Karpas-422 (cell line): ENCODE measurements around the gene C14orf180. TPM values are rescaled to one million over a fixed set of nuclear protein-coding genes. Genes with fewer than 3 reads are reported as not detected.

ENCODE experiments used
- DNase-seq: peaks from one replicate; pipeline ENCODE4 v3.0.0-alpha.2; 2015
- H2AFZ ChIP-seq: fragments of 200-600 bp; sonication (generic); 2 replicates; pipeline ENCODE4 v1.6.1; 2014; ENCODE audit warnings: antibody characterized with exemption, low read length, mixed read lengths
- H3K27ac ChIP-seq: fragments of 200-600 bp; sonication (generic); 2 replicates; pipeline ENCODE4 v1.5.1; 2014; ENCODE audit warnings: mild to moderate bottlenecking, low read length, moderate library complexity
- H3K27me3 ChIP-seq: fragments of 200-600 bp; sonication (generic); 2 replicates; pipeline ENCODE4 v1.6.1; 2014; ENCODE audit warnings: low read length, mixed read lengths
- H3K36me3 ChIP-seq: fragments of 200-600 bp; sonication (generic); 2 replicates; pipeline ENCODE4 v1.6.1; 2014; ENCODE audit warnings: low read length, mixed read lengths; ENCODE audit not compliant: insufficient read depth
- H3K4me1 ChIP-seq: fragments of 200-600 bp; sonication (generic); 2 replicates; pipeline ENCODE4 v1.6.1; 2014; ENCODE audit warnings: mild to moderate bottlenecking, low read length, mixed read lengths
- H3K4me2 ChIP-seq: fragments of 200-600 bp; sonication (generic); 2 replicates; pipeline ENCODE4 v1.6.1; 2014; ENCODE audit warnings: low read length, low read depth, mild to moderate bottlenecking; ENCODE audit not compliant: poor library complexity, severe bottlenecking
- H3K4me3 ChIP-seq: fragments of 200-600 bp; sonication (generic); 2 replicates; pipeline ENCODE4 v1.5.1; 2014; ENCODE audit warnings: mild to moderate bottlenecking, antibody characterized with exemption, low read length, mixed read lengths
- H3K79me2 ChIP-seq: fragments of 200-600 bp; sonication (generic); 2 replicates; pipeline ENCODE4 v1.6.1; 2014; ENCODE audit warnings: mild to moderate bottlenecking, low read length, mixed read lengths
- H3K9ac ChIP-seq: fragments of 200-600 bp; sonication (generic); 2 replicates; pipeline ENCODE4 v1.6.0; 2014; ENCODE audit warnings: low read length
- H3K9me2 ChIP-seq: fragments of 200-600 bp; sonication (generic), shearing (Covaris generic); replicated peaks from 2 replicates; pipeline ENCODE4 v1.6.0; 2014; ENCODE audit warnings: mild to moderate bottlenecking, low read length, moderate library complexity; ENCODE audit not compliant: insufficient read depth
- H3K9me3 ChIP-seq: fragments of 300-700, 200-600 bp; sonication (generic); 2 replicates; pipeline ENCODE4 v1.6.1; 2014; ENCODE audit warnings: low read length, mixed read lengths
- H4K20me1 ChIP-seq: fragments of 200-600 bp; sonication (generic); 2 replicates; pipeline ENCODE4 v1.6.1; 2014; ENCODE audit warnings: mild to moderate bottlenecking, antibody characterized with exemption, low read length, low read depth; ENCODE audit not compliant: insufficient read depth
- total RNA-seq: library from RNA; depleted of rRNA; stranded (reverse); fragments of >200 nt; shearing (Covaris generic); gene quantifications from 2 replicates; pipeline ENCODE4 v1.2.3, GENCODE V29; 2014; ENCODE audit warnings: low replicate concordance

C14orf180 gene
- total RNA-seq, 1 experiment from 2014 or later = not detected

GRCh38 chr14:104562606-104563005 lies 17.0 kb upstream of the C14orf180 start:
- Histone ChIP-seq H3K9me3 (no peaks in the 10 kb centered on the region), H4K20me1 (no peaks in the 10 kb centered on the region; the same call in 1 of the 2 replicates), H3K9ac (peak overlapping the region; percentile 80), H2AFZ (no peak overlapping the region), H3K36me3 (no peaks in the 10 kb centered on the region; the same call in 1 of the 2 replicates), H3K4me2 (peak overlapping the region; percentile 69), H3K27ac (peak overlapping the region; percentile 96), H3K9me2 (no peaks in the 10 kb centered on the region), H3K4me3 (peak overlapping the region; percentile 47), H3K27me3 (no peaks in the 10 kb centered on the region), H3K79me2 (peaks cover 11% of the 10 kb centered on the region), H3K4me1 (peaks cover 76% of the 10 kb centered on the region)
- DNase-seq = peak; percentile 77

- Histone ChIP-seq H3K36me3 (no peaks in the 10 kb centered on the region), H3K4me1 (peaks cover 69% of the 10 kb centered on the region), H3K9ac (peak overlapping the region; percentile 64), H3K4me2 (peak overlapping the region; percentile 54), H3K79me2 (peaks cover 4% of the 10 kb centered on the region), H3K4me3 (peak overlapping the region; percentile 13; the same call in 1 of the 2 replicates), H2AFZ (no peak overlapping the region), H3K9me2 (no peaks in the 10 kb centered on the region), H3K9me3 (no peaks in the 10 kb centered on the region), H3K27ac (peak overlapping the region; percentile 96), H3K27me3 (no peaks in the 10 kb centered on the region), H4K20me1 (no peaks in the 10 kb centered on the region; the same call in 1 of the 2 replicates)
- DNase-seq = peak; percentile 93
Observed at GRCh38 chr14:104563191-104563741, 16.3 kb upstream of the C14orf180 start.

GRCh38 chr14:104563742-104564615 lies 15.6 kb upstream of the C14orf180 start:
- no peaks in the 10 kb centered on the region for H3K9me2 ChIP-seq
- no peaks in the 10 kb centered on the region; the same call in 1 of the 2 replicates for H4K20me1 ChIP-seq
- DNase-seq = peak; percentile 94
- peak overlapping the region; percentile 64 for H3K9ac ChIP-seq
- H3K4me3 ChIP-seq = peak overlapping the region; percentile 13; the same call in 1 of the 2 replicates
- H3K9me3 ChIP-seq = no peaks in the 10 kb centered on the region
- no peaks in the 10 kb centered on the region for H3K79me2 ChIP-seq
- H3K4me2 ChIP-seq = peak overlapping the region; percentile 54
- H3K27ac ChIP-seq = peak overlapping the region; percentile 96
- no peak overlapping the region for H2AFZ ChIP-seq
- peaks cover 64% of the 10 kb centered on the region for H3K4me1 ChIP-seq
- H3K36me3 ChIP-seq = no peaks in the 10 kb centered on the region
- no peaks in the 10 kb centered on the region for H3K27me3 ChIP-seq

GRCh38 chr14:104564744-104565679 lies 14.6 kb upstream of the C14orf180 start:
- no peaks in the 10 kb centered on the region for H3K36me3 ChIP-seq
- DNase-seq = no peak

GRCh38 chr14:104567141-104567956 lies 12.2 kb upstream of the C14orf180 start:
- Histone ChIP-seq H3K27me3 (no peaks in the 10 kb centered on the region), H3K36me3 (no peaks in the 10 kb centered on the region), H3K79me2 (no peaks in the 10 kb centered on the region), H3K4me3 (no peak overlapping the region), H3K9me3 (no peaks in the 10 kb centered on the region), H3K9ac (no peak overlapping the region), H2AFZ (no peak overlapping the region), H3K4me2 (no peak overlapping the region), H3K4me1 (peaks cover 30% of the 10 kb centered on the region), H4K20me1 (no peaks in the 10 kb centered on the region; the same call in 1 of the 2 replicates), H3K9me2 (no peaks in the 10 kb centered on the region), H3K27ac (no peak overlapping the region)
- DNase-seq = no peak

More at GRCh38 chr14:104564744-104565679, 14.6 kb upstream of the C14orf180 start:
- Histone ChIP-seq H3K4me1 (peaks cover 54% of the 10 kb centered on the region), H3K4me3 (no peak overlapping the region), H4K20me1 (no peaks in the 10 kb centered on the region; the same call in 1 of the 2 replicates), H3K79me2 (no peaks in the 10 kb centered on the region), H3K27ac (no peak overlapping the region), H3K9me3 (no peaks in the 10 kb centered on the region), H3K9ac (no peak overlapping the region), H3K9me2 (no peaks in the 10 kb centered on the region), H2AFZ (no peak overlapping the region), H3K4me2 (no peak overlapping the region), H3K27me3 (no peaks in the 10 kb centered on the region)

GRCh38 chr14:104567957-104568225 lies 11.7 kb upstream of the C14orf180 start:
- H3K4me3 ChIP-seq = no peak overlapping the region
- no peak overlapping the region for H3K27ac ChIP-seq
- H2AFZ ChIP-seq = no peak overlapping the region
- peaks cover 26% of the 10 kb centered on the region for H3K4me1 ChIP-seq
- no peaks in the 10 kb centered on the region; the same call in 1 of the 2 replicates for H4K20me1 ChIP-seq
- H3K9ac ChIP-seq = no peak overlapping the region
- H3K36me3 ChIP-seq = no peaks in the 10 kb centered on the region
- no peaks in the 10 kb centered on the region for H3K9me2 ChIP-seq
- H3K4me2 ChIP-seq = no peak overlapping the region
- H3K27me3 ChIP-seq = no peaks in the 10 kb centered on the region
- DNase-seq = no peak
- H3K79me2 ChIP-seq = no peaks in the 10 kb centered on the region
- no peaks in the 10 kb centered on the region for H3K9me3 ChIP-seq

- Histone ChIP-seq H2AFZ (no peak overlapping the region), H3K4me2 (no peak overlapping the region), H3K36me3 (no peaks in the 10 kb centered on the region), H3K9me3 (no peaks in the 10 kb centered on the region), H3K9ac (no peak overlapping the region), H3K27me3 (no peaks in the 10 kb centered on the region), H3K4me3 (no peak overlapping the region), H4K20me1 (no peaks in the 10 kb centered on the region; the same call in 1 of the 2 replicates), H3K27ac (no peak overlapping the region), H3K79me2 (no peaks in the 10 kb centered on the region), H3K4me1 (peaks cover 19% of the 10 kb centered on the region), H3K9me2 (no peaks in the 10 kb centered on the region)
- DNase-seq = no peak
Observed at GRCh38 chr14:104568620-104569019, 10.9 kb upstream of the C14orf180 start.
